ENCODE data around the gene EPHA1.

EPHA1 gene

DNA sequence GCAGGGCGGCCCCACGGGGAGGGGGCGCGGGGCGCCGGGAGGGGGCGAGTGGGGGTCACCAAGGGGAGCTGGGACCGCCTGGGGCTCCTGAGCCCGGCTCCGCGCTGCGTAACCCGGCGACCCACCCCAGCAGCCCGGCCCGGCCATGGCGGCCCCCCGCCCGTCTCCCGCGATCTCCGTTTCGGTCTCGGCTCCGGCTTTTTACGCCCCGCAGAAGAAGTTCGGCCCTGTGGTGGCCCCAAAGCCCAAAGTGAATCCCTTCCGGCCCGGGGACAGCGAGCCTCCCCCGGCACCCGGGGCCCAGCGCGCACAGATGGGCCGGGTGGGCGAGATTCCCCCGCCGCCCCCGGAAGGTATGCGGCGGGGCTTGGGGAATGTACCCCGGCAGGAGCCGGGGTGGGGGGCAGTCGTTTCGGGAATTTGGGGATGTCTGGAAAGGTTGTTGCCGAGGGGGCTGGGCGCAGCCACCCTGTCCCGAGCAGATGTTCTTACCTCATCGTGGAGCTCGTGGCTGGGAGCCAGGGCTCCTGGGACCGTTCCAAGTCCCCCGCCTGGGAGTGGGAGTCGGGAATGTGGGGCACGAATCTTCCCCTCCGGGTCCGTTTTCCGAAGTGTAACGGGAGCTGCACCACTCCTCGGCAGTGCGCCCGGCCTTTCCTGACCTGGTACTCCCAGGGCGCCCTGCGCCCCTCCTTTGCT, 27.1 kb downstream of the EPHA1 start (continued):
- TF ChIP-seq ZNF112 (tag by site-specific recombination; IDR thresholded peaks at IDR 0.05) (no peak), ZNF10 (tag by site-specific recombination; IDR thresholded peaks at IDR 0.05) (no peak), ZXDB (tag by site-specific recombination; IDR thresholded peaks at IDR 0.05) (peak; percentile 19; the same call in 1 of the 2 replicates), WT1 (tag by site-specific recombination; IDR thresholded peaks at IDR 0.05) (no peak; the same call in 1 of the 2 replicates), ZNF423 (tag by site-specific recombination; IDR thresholded peaks at IDR 0.05) (no peak), ZBTB8A (tag by site-specific recombination; IDR thresholded peaks at IDR 0.05) (peak; percentile 68), ZNF529 (tag by site-specific recombination; IDR thresholded peaks at IDR 0.05; ENCODE audit: insufficient replicate concordance) (no peak), ZNF629 (tag by site-specific recombination; IDR thresholded peaks at IDR 0.05) (peak; percentile 64), GLIS1 (tag by site-specific recombination; IDR thresholded peaks at IDR 0.05) (peak; percentile 29; the same call in 1 of the 2 replicates), KLF10 (tag by site-specific recombination; IDR thresholded peaks at IDR 0.05) (peak; percentile 52), KLF9 (tag by site-specific recombination; IDR thresholded peaks at IDR 0.05; ENCODE audit: low read depth) (peak; percentile 49), ZEB2 (tag by site-specific recombination; IDR thresholded peaks at IDR 0.05) (peak; percentile 70), ZNF596 (tag by site-specific recombination; IDR thresholded peaks at IDR 0.05) (no peak), ZNF660 (tag by site-specific recombination; IDR thresholded peaks at IDR 0.05) (no peak), SP7 (tag by site-specific recombination; IDR thresholded peaks at IDR 0.05) (0 out of 2 replicates have a peak, but pooled peaks have one; percentile 22), ZNF707 (tag by site-specific recombination; IDR thresholded peaks at IDR 0.05) (no peak), ZBTB21 (tag by site-specific recombination; IDR thresholded peaks at IDR 0.05) (peak; percentile 20; the same call in 1 of the 2 replicates), ZNF211 (tag by site-specific recombination; IDR thresholded peaks at IDR 0.05; ENCODE audit: low read depth) (no peak), ZIC2 (tag by site-specific recombination; IDR thresholded peaks at IDR 0.05) (peak; percentile 16; the same call in 1 of the 2 replicates), ZNF600 (tag by site-specific recombination; IDR thresholded peaks at IDR 0.05) (peak; percentile 46), ZBTB20 (tag by site-specific recombination; IDR thresholded peaks at IDR 0.05) (peak; percentile 82), ZNF843 (tag by site-specific recombination; IDR thresholded peaks at IDR 0.05) (0 out of 2 replicates have a peak, but pooled peaks have one; percentile 33)
- TF ChIP-seq, protein P1, sequence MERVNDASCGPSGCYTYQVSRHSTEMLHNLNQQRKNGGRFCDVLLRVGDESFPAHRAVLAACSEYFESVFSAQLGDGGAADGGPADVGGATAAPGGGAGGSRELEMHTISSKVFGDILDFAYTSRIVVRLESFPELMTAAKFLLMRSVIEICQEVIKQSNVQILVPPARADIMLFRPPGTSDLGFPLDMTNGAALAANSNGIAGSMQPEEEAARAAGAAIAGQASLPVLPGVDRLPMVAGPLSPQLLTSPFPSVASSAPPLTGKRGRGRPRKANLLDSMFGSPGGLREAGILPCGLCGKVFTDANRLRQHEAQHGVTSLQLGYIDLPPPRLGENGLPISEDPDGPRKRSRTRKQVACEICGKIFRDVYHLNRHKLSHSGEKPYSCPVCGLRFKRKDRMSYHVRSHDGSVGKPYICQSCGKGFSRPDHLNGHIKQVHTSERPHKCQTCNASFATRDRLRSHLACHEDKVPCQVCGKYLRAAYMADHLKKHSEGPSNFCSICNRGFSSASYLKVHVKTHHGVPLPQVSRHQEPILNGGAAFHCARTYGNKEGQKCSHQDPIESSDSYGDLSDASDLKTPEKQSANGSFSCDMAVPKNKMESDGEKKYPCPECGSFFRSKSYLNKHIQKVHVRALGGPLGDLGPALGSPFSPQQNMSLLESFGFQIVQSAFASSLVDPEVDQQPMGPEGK (tag by site-specific recombination; IDR thresholded peaks at IDR 0.05), result peak; percentile 66
- TF ChIP-seq, protein P2, sequence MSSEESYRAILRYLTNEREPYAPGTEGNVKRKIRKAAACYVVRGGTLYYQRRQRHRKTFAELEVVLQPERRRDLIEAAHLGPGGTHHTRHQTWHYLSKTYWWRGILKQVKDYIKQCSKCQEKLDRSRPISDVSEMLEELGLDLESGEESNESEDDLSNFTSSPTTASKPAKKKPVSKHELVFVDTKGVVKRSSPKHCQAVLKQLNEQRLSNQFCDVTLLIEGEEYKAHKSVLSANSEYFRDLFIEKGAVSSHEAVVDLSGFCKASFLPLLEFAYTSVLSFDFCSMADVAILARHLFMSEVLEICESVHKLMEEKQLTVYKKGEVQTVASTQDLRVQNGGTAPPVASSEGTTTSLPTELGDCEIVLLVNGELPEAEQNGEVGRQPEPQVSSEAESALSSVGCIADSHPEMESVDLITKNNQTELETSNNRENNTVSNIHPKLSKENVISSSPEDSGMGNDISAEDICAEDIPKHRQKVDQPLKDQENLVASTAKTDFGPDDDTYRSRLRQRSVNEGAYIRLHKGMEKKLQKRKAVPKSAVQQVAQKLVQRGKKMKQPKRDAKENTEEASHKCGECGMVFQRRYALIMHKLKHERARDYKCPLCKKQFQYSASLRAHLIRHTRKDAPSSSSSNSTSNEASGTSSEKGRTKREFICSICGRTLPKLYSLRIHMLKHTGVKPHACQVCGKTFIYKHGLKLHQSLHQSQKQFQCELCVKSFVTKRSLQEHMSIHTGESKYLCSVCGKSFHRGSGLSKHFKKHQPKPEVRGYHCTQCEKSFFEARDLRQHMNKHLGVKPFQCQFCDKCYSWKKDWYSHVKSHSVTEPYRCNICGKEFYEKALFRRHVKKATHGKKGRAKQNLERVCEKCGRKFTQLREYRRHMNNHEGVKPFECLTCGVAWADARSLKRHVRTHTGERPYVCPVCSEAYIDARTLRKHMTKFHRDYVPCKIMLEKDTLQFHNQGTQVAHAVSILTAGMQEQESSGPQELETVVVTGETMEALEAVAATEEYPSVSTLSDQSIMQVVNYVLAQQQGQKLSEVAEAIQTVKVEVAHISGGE (tag by site-specific recombination; conservative IDR thresholded peaks at IDR 0.05; ENCODE audit: low read depth), result peak; percentile 47
- TF ChIP-seq, protein P3, sequence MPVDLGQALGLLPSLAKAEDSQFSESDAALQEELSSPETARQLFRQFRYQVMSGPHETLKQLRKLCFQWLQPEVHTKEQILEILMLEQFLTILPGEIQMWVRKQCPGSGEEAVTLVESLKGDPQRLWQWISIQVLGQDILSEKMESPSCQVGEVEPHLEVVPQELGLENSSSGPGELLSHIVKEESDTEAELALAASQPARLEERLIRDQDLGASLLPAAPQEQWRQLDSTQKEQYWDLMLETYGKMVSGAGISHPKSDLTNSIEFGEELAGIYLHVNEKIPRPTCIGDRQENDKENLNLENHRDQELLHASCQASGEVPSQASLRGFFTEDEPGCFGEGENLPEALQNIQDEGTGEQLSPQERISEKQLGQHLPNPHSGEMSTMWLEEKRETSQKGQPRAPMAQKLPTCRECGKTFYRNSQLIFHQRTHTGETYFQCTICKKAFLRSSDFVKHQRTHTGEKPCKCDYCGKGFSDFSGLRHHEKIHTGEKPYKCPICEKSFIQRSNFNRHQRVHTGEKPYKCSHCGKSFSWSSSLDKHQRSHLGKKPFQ (tag by site-specific recombination; IDR thresholded peaks at IDR 0.05), result no peak
- TF ChIP-seq, protein P4, sequence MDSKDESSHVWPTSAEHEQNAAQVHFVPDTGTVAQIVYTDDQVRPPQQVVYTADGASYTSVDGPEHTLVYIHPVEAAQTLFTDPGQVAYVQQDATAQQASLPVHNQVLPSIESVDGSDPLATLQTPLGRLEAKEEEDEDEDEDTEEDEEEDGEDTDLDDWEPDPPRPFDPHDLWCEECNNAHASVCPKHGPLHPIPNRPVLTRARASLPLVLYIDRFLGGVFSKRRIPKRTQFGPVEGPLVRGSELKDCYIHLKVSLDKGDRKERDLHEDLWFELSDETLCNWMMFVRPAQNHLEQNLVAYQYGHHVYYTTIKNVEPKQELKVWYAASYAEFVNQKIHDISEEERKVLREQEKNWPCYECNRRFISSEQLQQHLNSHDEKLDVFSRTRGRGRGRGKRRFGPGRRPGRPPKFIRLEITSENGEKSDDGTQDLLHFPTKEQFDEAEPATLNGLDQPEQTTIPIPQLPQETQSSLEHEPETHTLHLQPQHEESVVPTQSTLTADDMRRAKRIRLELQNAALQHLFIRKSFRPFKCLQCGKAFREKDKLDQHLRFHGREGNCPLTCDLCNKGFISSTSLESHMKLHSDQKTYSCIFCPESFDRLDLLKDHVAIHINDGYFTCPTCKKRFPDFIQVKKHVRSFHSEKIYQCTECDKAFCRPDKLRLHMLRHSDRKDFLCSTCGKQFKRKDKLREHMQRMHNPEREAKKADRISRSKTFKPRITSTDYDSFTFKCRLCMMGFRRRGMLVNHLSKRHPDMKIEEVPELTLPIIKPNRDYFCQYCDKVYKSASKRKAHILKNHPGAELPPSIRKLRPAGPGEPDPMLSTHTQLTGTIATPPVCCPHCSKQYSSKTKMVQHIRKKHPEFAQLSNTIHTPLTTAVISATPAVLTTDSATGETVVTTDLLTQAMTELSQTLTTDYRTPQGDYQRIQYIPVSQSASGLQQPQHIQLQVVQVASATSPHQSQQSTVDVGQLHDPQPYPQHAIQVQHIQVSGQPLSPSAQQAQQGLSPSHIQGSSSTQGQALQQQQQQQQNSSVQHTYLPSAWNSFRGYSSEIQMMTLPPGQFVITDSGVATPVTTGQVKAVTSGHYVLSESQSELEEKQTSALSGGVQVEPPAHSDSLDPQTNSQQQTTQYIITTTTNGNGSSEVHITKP (tag by site-specific recombination; IDR thresholded peaks at IDR 0.05), result peak; percentile 89
- TF ChIP-seq, protein P5, sequence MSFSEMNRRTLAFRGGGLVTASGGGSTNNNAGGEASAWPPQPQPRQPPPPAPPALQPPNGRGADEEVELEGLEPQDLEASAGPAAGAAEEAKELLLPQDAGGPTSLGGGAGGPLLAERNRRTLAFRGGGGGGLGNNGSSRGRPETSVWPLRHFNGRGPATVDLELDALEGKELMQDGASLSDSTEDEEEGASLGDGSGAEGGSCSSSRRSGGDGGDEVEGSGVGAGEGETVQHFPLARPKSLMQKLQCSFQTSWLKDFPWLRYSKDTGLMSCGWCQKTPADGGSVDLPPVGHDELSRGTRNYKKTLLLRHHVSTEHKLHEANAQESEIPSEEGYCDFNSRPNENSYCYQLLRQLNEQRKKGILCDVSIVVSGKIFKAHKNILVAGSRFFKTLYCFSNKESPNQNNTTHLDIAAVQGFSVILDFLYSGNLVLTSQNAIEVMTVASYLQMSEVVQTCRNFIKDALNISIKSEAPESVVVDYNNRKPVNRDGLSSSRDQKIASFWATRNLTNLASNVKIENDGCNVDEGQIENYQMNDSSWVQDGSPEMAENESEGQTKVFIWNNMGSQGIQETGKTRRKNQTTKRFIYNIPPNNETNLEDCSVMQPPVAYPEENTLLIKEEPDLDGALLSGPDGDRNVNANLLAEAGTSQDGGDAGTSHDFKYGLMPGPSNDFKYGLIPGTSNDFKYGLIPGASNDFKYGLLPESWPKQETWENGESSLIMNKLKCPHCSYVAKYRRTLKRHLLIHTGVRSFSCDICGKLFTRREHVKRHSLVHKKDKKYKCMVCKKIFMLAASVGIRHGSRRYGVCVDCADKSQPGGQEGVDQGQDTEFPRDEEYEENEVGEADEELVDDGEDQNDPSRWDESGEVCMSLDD (tag by site-specific recombination; IDR thresholded peaks at IDR 0.05), result peak; percentile 43; the same call in 1 of the 2 replicates

Measured in HEK293 (cell line).